Spleen (tissue), 7 donors: ENCODE results near the gene RAB12.

Experiments
- POLR2A ChIP-seq, 3 donors: fragments of 450-650 bp; IDR thresholded peaks; one replicate each; pipeline ENCODE4 v1.5.1; 2017; ENCODE audit warnings: antibody characterized with exemption in 3 of 3, mild to moderate bottlenecking in 1 of 3
- POLR2AphosphoS5 ChIP-seq, 3 donors: sonication (generic); formaldehyde crosslinking; IDR thresholded peaks; one replicate each; pipeline ENCODE4 v1.5.1; 2017; ENCODE audit warnings: antibody characterized with exemption in 3 of 3
- TF ChIP-seq, protein P1 (sequence below), 11 experiments: fragments of 200-600 bp in 7 of 11; fragments of 450-650 bp in 4 of 11; sonication (generic) in 4 of 11; IDR thresholded peaks in 8 of 11; conservative IDR thresholded peaks in 3 of 11; 1 replicate in 7 of 11; 2 replicates in 4 of 11; pipeline versions ENCODE4 v1.4.0 to v1.8.0; 2016 to 2021; ENCODE audit warnings: antibody characterized with exemption in 11 of 11, inconsistent platforms in 4 of 11, mild to moderate bottlenecking in 1 of 11
- donor health status: DM: no; HTN: no; CAD: no; lungs with moderate emphysema.
- donor health status: DM: no; HTN: no; CAD: no.
- donor health status: DM: no; HTN: no; CAD: no.

- TF ChIP-seq, protein P1, sequence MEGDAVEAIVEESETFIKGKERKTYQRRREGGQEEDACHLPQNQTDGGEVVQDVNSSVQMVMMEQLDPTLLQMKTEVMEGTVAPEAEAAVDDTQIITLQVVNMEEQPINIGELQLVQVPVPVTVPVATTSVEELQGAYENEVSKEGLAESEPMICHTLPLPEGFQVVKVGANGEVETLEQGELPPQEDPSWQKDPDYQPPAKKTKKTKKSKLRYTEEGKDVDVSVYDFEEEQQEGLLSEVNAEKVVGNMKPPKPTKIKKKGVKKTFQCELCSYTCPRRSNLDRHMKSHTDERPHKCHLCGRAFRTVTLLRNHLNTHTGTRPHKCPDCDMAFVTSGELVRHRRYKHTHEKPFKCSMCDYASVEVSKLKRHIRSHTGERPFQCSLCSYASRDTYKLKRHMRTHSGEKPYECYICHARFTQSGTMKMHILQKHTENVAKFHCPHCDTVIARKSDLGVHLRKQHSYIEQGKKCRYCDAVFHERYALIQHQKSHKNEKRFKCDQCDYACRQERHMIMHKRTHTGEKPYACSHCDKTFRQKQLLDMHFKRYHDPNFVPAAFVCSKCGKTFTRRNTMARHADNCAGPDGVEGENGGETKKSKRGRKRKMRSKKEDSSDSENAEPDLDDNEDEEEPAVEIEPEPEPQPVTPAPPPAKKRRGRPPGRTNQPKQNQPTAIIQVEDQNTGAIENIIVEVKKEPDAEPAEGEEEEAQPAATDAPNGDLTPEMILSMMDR (IDR thresholded peaks at IDR 0.05 in 8 of 11, conservative IDR thresholded peaks at IDR 0.05 in 3 of 11) = no peak
- TF ChIP-seq POLR2A (IDR thresholded peaks at IDR 0.05) (no peak), POLR2AphosphoS5 (IDR thresholded peaks at IDR 0.05) (no peak)
These were observed 9.8 kb downstream of the RAB12 start for GRCh38 chr18:8619041-8619440.
